GM13976 (cell line): ENCODE results near the gene OSCP1.

Experiments used
- DNase-seq: peaks from one replicate; pipeline ENCODE4 v3.0.0; 2012; ENCODE audit warnings: low spot score
- CTCF ChIP-seq: IDR thresholded peaks from 2 replicates; pipeline ENCODE4 v1.5.1; 2012; ENCODE audit warnings: borderline replicate concordance, mild to moderate bottlenecking; ENCODE audit not compliant: insufficient read depth; ENCODE audit errors: extremely low read depth, missing control alignments, control extremely low read depth
- in situ Hi-C: fragments of 300-500 bp; cut with MboI; formaldehyde crosslinking; loops from one replicate; pipeline ENCODE4 v1.12.0; 2022; ENCODE audit warnings: low sequenced_read_pairs, mixed read lengths, inconsistent platforms; ENCODE audit not compliant: unreplicated experiment

Gene OSCP1

GRCh38 chr1:36381405-36381804, 68.8 kb downstream of the OSCP1 start:
- DNase-seq, result no peak
- no peak for TF ChIP-seq CTCF
- in situ Hi-C loops, result no loop called here

DNA sequence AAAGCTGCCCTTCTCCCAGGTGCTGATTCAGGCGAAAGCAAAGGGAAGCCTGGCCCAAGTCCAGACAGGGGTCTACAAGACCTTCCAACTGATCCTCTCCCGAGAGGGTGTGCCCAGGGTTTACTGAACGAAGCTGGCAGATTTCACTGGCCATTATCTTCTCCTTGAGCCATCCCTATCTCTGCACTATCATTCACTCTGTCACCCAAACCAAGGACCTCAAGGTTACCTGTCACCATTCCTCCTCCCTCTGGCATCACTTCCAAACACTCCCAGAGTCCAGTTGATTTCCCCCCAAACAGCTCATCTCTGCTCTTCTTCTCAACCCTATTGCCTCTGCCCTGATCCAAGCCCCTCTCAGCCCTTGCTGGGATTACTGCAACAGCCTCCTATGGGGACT, 69.5 kb downstream of the OSCP1 start:
- no peak for TF ChIP-seq CTCF
- in situ Hi-C loops, result no loop called here
- no peak for DNase-seq

DNA sequence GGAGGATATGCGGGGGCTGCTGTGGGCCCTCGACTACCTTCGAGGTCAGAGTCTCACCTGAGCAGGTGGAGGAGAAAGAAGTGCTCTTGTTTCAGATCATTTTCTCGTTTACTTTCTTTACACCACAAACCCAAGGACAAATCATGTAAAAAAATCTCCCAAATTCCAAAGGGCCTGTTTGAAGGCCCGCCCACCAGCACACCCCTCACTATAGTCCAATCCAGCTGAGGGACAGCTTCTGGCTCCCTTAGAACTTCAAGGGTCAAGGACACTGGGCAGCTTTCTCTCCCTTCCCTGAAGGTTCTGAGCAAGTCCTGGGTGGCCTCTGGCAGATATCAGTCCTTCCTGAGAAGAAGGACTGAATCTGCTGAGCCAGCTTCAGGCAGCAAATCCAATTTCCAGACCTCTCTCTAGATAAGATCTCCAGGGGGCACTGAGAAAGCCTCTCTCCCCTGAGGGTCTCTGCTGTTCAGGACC, 70.1 kb downstream of the OSCP1 start:
- in situ Hi-C loops, result no loop called here
- no peak for DNase-seq
- no peak for TF ChIP-seq CTCF

DNA sequence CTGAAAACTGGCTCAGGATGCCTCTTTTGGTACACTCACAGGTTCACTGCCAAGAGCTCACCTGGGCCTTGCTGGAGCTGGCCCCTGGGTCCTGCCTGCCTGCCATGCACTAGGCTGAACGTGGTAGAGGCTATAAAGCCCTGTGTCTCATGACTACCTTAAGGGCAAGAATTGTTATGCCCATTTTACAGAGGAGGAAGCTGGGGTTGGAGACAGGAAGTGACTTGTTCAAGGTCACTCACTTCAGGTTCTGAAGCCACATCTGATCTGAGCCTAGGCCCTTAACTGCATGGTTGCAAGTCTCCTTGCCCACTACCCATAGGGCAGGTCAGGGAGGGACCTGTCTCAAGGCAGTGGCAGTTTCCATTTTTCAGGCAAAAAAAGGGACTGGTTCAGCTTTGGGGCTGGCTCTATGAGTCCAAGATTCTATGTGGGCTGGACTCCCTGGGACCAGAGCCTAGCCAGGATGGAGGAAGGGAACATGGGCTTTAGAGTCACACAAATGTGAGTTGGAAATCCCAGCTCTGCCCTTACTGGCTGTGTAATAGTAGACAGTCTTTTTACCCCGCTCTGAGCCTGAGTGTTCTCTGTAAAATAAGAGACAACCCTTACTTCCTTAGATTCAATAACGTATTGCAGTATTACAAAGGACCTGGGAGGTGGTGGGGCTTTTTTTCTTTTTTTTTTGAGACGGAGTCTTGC, 72.3 kb downstream of the OSCP1 start:
- TF ChIP-seq CTCF, result no peak
- in situ Hi-C loops, result no loop called here

DNA sequence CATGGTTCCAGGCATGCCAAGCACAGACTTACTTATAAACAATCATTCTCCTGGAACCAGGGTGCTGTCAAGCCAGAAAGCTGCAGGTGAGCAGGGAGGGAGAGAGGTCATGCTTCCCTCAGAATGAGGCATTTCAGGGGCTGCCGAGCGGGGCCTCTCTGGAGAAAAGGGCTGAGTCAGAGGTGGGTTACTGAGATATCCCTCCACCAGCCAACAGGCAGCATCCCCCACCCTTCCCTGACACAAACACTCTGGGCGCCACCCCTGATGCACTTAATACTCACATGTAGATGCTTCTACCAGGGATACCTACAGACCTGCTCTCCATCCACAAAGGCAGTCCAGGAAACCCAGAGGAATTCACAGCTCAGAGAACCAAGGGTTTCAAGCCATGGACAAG, 77.6 kb downstream of the OSCP1 start:
- DNase-seq, result no peak
- no peak for TF ChIP-seq CTCF
- in situ Hi-C loops, result no loop called here

More for the DNA sequence above, 72.3 kb downstream of the OSCP1 start:
- DNase-seq, result no peak

DNA sequence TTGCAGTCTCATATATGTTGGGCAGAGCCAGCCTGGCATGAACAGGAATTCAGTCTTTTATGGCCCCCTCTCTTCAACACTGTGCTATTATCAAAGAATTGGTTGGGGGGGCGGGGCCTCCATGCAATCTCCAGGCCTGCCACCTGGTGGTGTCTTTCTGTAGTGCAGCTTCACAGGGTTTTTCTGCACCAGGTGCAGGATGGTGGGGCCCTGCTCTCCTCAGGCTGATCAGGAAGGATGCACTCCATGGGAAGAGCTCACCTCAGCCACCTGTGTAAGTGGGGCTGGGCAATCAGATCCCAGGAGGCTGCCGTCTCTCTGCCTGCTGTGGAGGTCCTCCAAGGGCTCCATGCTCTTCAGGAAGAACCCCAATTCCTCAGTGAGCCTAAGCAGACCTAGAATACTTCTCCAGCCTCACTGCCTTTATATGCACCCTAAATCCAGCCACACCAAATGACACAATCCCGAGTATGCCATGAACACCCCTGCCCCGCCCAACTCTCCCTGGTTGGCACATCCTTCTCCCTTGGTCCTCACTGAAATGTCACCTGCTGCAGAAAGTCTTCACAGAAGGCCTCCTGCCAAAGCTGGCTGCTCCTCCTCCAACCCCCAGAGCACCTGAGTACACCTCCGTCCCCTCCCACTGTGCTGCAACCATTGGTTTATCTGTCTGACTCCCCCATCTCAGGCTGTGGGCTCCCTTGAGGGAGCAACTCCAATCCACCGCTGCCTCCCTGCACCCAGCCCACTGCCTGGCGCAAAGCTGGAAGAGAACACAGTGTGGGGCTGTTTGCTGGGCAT, 81.0 kb downstream of the OSCP1 start:
- peak; percentile 88 for DNase-seq
- peak; percentile 94 for TF ChIP-seq CTCF
- in situ Hi-C loops, result no loop called here
